ENCODE measurements around the gene TP53I3.

Gene TP53I3, protein sequence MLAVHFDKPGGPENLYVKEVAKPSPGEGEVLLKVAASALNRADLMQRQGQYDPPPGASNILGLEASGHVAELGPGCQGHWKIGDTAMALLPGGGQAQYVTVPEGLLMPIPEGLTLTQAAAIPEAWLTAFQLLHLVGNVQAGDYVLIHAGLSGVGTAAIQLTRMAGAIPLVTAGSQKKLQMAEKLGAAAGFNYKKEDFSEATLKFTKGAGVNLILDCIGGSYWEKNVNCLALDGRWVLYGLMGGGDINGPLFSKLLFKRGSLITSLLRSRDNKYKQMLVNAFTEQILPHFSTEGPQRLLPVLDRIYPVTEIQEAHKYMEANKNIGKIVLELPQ

DNA sequence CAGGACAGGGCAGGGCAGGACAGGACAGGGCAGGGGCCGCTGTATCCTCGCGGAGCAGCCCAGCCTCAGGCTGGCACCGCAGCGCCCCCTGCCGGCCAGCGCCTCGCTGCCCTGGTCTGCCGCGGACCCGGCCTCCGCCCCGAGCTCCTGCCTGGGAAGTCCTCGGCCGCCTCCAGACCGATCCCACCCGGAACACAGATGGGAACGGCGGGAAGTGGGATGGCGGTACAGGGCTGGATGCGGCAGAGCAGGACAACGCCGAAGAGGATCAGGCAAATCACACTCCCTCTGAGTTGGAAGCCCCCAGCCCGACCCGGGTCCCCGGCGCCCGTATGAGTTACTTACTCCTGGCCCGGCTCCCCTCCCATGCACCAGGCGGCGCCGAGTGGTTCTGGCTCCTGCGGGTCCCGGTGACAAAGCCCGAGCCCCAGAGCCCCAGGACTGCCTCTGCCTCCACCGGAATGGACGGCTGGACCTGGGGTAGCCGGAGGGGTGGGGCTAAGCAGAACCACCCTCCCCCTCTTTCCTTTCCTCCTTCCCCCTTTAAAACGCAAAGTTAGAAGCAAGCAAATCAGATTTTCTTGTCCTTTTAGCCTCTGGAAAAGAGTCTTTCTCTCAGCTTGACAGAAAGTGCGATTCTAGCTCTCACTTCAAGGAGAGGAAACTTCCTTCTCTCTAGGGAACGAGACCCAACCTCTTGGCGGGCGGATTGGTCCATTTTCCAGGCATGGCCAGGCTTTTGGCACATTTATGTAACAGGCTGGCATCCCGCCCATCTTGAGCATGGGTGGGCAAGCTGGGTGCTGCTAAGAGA, at the start of gene TP53I3:
TP53I3 (minus strand) TSS at position 449 of the 814 bp plus-strand sequence. CDS start 508 bp downstream, outside the sequence.
- DNase-seq (ENCODE audit: extremely low spot score) = peak; percentile 92
- ChIA-PET POLR2A (interaction anchor here (0.7 to 2.5 kb wide), 10 partner anchors 8 to 260 kb away, joined by 4 to 26 read pairs (median 7); partner anchors contain the start of genes ATAD2B, FAM228B, FKBP1B and PFN4), CTCF (interaction anchor here (0.5 to 2.2 kb wide), 7 partner anchors 10 to 254 kb away, joined by 3 to 11 read pairs (median 5); partner anchors contain the start of genes ATAD2B and WDCP)
- TF ChIP-seq LEF1 (IDR thresholded peaks at IDR 0.05; ENCODE audit: borderline replicate concordance) = no peak; the same call in 1 of the 2 replicates
- TF ChIP-seq CTBP1 (IDR thresholded peaks at IDR 0.05; ENCODE audit: borderline replicate concordance) = no peak
- no peak for TF ChIP-seq TARDBP (IDR thresholded peaks at IDR 0.05)
- TF ChIP-seq BHLHE40 (IDR thresholded peaks at IDR 0.05; ENCODE audit: borderline replicate concordance) = no peak
- no peak for TF ChIP-seq FOXA1 (IDR thresholded peaks at IDR 0.05)
- no peak for TF ChIP-seq ARNT (IDR thresholded peaks at IDR 0.05)
- no peak for TF ChIP-seq L3MBTL2 (conservative IDR thresholded peaks at IDR 0.05)
- TF ChIP-seq ZNF384 (IDR thresholded peaks at IDR 0.05) = no peak
- TF ChIP-seq FOXM1 (IDR thresholded peaks at IDR 0.05; ENCODE audit: borderline replicate concordance) = no peak
- no peak for TF ChIP-seq SUZ12 (IDR thresholded peaks at IDR 0.05)

DNA sequence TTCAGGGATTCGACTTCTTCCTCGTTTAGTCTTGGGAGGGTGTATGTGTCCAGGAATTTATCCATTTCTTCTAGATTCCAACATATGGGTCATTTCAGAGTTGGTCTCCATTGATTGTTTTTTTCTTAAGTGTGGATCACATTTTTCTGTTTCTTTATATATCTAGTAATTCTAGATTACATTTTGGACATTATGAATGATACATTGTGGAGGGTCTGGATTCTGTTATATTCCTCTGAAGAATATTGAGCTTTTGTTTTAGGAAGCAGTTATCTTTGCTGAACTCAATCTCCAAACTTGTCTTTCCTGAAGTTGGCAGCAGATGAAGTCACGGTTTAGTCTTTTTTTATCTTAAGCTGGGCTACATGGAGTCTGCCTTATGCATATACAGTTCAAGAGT, 47.9 kb upstream of the TP53I3 start:
- POLR2A ChIA-PET = no interaction called here
- no peak for TF ChIP-seq TARDBP (IDR thresholded peaks at IDR 0.05)
- DNase-seq (ENCODE audit: extremely low spot score) = no peak
- CTCF ChIA-PET = no interaction called here

DNA sequence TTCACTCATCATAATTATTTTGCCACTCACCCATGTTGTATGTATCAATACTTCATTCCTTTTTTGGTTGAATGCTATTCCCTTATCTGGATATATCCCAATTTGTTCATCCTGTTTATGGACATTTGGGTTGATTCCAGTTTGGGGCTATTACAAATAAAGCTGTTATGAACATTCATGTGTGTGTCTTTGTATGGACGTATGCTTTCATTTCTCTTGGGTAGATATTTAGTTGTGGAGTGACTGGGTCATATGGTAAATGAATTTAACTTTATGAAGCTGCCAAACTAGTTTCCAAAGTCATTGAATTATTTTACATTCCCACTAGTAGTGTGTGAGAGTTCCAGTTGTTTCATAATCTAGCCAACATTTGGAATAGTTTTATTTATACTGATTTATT, 41.3 kb upstream of the TP53I3 start:
- no peak for DNase-seq (ENCODE audit: extremely low spot score)
- no peak for TF ChIP-seq FOXM1 (IDR thresholded peaks at IDR 0.05; ENCODE audit: borderline replicate concordance)
- TF ChIP-seq FOXK2 (IDR thresholded peaks at IDR 0.05) = no peak
- TF ChIP-seq L3MBTL2 (conservative IDR thresholded peaks at IDR 0.05) = no peak
- TF ChIP-seq BHLHE40 (IDR thresholded peaks at IDR 0.05; ENCODE audit: borderline replicate concordance) = no peak
- no peak for TF ChIP-seq NFRKB (IDR thresholded peaks at IDR 0.05)
- no peak for TF ChIP-seq ARNT (IDR thresholded peaks at IDR 0.05)
- TF ChIP-seq SUZ12 (IDR thresholded peaks at IDR 0.05) = no peak
- TF ChIP-seq CTBP1 (IDR thresholded peaks at IDR 0.05; ENCODE audit: borderline replicate concordance) = no peak
- TF ChIP-seq TARDBP (IDR thresholded peaks at IDR 0.05) = no peak
- TF ChIP-seq SP1 (IDR thresholded peaks at IDR 0.05) = no peak
- CTCF ChIA-PET = no interaction called here
- POLR2A ChIA-PET = no interaction called here

DNA sequence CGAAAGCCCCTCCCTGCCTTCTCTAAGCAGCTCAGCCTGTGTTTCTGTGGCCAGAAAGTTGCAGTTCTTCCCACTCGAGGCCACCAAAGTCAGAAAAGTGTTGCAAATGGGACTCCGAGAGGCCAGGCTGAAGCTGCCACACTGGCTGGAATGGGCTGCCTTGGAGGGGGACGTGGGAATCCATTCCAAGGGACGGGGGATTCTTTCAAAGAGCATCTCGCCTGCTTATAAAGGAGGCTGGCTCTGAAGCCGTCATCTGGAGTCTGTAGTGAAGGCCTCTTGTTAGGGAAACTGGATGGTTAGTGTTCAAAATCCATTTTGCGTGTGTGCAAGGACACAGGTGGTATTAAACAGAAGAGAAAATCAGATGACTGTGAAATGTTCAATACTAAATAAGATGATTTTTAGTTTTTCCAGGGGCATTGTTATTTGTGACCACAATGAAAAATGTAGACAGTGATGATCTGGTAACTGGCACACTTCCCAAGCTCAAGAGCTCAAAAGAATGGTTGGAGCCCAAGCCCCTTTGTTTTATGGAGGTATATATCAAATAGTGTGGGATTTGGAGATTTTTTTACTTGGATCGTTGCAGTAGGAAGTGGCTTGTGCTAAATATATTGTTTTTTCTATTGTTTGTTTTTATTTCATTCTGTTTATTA, 39.4 kb upstream of the TP53I3 start:
- TF ChIP-seq HDGF (IDR thresholded peaks at IDR 0.05; ENCODE audit: borderline replicate concordance) (0 out of 2 replicates have a peak, but pooled peaks have one; percentile 48), BHLHE40 (IDR thresholded peaks at IDR 0.05; ENCODE audit: borderline replicate concordance) (no peak), L3MBTL2 (conservative IDR thresholded peaks at IDR 0.05) (peak; percentile 73), TARDBP (IDR thresholded peaks at IDR 0.05) (no peak), LEF1 (IDR thresholded peaks at IDR 0.05; ENCODE audit: borderline replicate concordance) (no peak), SP1 (IDR thresholded peaks at IDR 0.05) (no peak), FOXK2 (IDR thresholded peaks at IDR 0.05) (no peak)
- TF ChIP-seq, protein P1, sequence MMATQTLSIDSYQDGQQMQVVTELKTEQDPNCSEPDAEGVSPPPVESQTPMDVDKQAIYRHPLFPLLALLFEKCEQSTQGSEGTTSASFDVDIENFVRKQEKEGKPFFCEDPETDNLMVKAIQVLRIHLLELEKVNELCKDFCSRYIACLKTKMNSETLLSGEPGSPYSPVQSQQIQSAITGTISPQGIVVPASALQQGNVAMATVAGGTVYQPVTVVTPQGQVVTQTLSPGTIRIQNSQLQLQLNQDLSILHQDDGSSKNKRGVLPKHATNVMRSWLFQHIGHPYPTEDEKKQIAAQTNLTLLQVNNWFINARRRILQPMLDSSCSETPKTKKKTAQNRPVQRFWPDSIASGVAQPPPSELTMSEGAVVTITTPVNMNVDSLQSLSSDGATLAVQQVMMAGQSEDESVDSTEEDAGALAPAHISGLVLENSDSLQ (IDR thresholded peaks at IDR 0.05) = no peak
- ChIA-PET CTCF (interaction anchor here (0.6 to 0.9 kb wide), 3 partner anchors 45 to 871 kb away, joined by 3 to 4 read pairs (median 4); no protein-coding TSS in a partner anchor), POLR2A (interaction anchor here (0.7 to 3.5 kb wide), 6 partner anchors 14 to 77 kb away, joined by 3 to 26 read pairs (median 4); partner anchors contain the start of genes SF3B6, TP53I3 and WDCP)
- DNase-seq (ENCODE audit: extremely low spot score) = no peak

DNA sequence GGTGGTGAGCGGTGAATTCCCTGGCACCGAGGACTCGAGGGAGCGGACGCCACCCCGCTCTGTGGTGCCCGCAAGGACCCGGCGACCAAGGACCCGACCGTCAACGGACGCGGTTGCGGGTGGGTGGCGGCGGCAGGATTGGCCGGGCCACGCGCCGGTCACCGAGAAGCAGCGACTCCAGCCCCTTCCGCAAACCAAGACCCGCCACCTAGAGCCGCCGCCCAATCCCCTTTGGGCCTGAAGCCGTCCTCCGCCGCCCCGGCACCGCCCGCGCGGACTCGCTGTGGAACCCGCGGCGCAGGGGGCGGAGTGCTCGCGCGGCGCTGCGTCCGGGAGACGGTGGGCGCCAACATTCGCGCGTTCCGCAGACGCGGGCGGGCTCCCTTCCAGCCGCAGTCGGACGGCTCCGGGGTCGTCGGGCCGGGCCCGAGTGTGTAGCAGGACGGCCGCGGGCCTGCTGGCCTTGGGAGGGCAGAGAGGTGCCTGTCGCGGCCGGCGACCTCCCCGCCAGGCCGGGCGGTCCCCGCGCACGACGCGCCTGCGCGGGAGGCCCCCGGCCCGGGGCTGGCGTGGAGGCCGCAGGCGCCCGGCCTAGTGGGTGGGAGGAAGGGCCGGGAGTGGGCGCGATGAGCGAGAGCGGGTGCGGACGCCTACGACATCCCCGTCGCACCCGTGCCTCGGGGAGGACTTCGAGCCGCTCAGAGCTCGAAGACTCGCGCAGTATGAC, 38.7 kb upstream of the TP53I3 start, which contains the start of the genes FAM228B and PFN4:
FAM228B (plus strand) TSS at position 275 of the 727 bp plus-strand sequence. CDS start 893 bp downstream, outside the sequence.
PFN4 (minus strand) TSS at position 140 of the 727 bp plus-strand sequence. CDS start 799 bp downstream, outside the sequence.
- ChIA-PET CTCF (interaction anchor here (0.6 to 0.9 kb wide), 3 partner anchors 14 to 389 kb away, joined by 3 to 4 read pairs (median 3); no protein-coding TSS in a partner anchor), POLR2A (interaction anchor here (0.7 to 3.5 kb wide), 9 partner anchors 12 to 76 kb away, joined by 3 to 26 read pairs (median 4); partner anchors contain the start of genes SF3B6, TP53I3 and WDCP)
- TF ChIP-seq TARDBP (IDR thresholded peaks at IDR 0.05) = 0 out of 2 replicates have a peak, but pooled peaks have one; percentile 70
- TF ChIP-seq ELF4 (IDR thresholded peaks at IDR 0.05) = no peak
- TF ChIP-seq, protein P1 (IDR thresholded peaks at IDR 0.05) = peak; percentile 97
- TF ChIP-seq FOXM1 (IDR thresholded peaks at IDR 0.05; ENCODE audit: borderline replicate concordance) = peak; percentile 22; the same call in 1 of the 2 replicates
- DNase-seq (ENCODE audit: extremely low spot score) = peak; percentile 81

Measured in HEK293T (cell line).